ENCODE data around the gene CDCA3.

DNA sequence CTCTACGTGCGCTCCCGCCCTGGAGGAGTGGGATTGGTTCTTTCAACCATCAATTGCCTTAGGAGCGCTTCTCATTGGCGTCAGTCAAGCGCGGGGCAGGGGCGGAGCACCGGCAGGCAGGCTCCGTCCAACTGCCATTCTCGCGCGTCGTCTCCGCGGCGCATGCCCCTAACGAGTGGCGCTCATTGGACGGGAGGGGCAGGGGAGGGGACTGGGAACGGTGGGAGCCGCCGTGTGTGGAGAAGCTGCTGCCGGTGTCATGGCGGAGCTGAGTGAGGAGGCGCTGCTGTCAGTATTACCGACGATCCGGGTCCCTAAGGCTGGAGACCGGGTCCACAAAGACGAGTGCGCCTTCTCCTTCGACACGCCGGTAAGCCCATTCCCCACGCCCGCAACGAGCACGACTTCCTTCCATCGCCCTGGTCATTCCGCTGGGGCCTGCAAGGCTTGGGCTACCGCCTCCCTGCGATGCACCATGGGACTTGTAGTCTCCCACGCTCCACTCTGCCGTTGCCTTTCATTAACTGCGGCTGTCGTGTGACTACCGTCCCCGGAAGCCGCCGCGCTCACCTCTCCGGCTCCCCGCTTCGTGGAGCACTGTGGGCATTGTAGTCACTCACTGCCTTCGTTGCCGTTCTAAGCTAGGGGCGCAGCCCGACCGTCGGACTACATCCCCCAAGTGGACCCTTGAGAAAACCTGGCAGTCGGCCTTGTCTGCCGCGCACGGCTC is 1.0 kb upstream of the CDCA3 start, which contains the start of gene USP5:
- TF ChIP-seq, protein P1, sequence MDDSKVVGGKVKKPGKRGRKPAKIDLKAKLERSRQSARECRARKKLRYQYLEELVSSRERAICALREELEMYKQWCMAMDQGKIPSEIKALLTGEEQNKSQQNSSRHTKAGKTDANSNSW (CRISPR knock-in tag; IDR thresholded peaks at IDR 0.05; ENCODE audit: borderline replicate concordance) = 0 out of 2 replicates have a peak, but pooled peaks have one; percentile 37
- TF ChIP-seq KLF13 (CRISPR knock-in tag; IDR thresholded peaks at IDR 0.05) = no peak
- TF ChIP-seq, protein P2, sequence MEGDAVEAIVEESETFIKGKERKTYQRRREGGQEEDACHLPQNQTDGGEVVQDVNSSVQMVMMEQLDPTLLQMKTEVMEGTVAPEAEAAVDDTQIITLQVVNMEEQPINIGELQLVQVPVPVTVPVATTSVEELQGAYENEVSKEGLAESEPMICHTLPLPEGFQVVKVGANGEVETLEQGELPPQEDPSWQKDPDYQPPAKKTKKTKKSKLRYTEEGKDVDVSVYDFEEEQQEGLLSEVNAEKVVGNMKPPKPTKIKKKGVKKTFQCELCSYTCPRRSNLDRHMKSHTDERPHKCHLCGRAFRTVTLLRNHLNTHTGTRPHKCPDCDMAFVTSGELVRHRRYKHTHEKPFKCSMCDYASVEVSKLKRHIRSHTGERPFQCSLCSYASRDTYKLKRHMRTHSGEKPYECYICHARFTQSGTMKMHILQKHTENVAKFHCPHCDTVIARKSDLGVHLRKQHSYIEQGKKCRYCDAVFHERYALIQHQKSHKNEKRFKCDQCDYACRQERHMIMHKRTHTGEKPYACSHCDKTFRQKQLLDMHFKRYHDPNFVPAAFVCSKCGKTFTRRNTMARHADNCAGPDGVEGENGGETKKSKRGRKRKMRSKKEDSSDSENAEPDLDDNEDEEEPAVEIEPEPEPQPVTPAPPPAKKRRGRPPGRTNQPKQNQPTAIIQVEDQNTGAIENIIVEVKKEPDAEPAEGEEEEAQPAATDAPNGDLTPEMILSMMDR (CRISPR knock-in tag; IDR thresholded peaks at IDR 0.05) = 0 out of 2 replicates have a peak, but pooled peaks have one; percentile 7

Data from HepG2 (cell line).